Globus pallidus (tissue), 1 donor: Measurements from ENCODE around the gene PTPRCAP.

Source experiments
- DNase-seq: peaks from one replicate; pipeline ENCODE4 v3.0.0-alpha.2; 2015; ENCODE audit warnings: low spot score

Gene PTPRCAP

DNA sequence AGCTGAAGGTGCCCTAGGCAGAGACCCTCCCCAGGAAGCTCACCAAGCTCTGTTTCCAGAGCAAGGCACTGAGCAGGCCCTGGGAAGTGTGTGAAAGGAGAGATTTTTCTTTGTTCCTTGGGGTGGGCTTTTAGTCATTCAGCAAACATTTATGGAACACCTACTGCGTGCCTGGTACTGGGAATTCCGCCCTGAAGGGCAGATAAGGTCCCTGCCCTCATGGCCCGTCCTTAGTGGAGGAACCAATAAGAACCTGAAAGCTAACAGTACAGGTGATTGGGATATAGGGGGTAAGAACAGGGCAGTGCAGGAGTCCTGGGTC lies 27.7 kb upstream of the PTPRCAP start:
- no peak for DNase-seq

DNA sequence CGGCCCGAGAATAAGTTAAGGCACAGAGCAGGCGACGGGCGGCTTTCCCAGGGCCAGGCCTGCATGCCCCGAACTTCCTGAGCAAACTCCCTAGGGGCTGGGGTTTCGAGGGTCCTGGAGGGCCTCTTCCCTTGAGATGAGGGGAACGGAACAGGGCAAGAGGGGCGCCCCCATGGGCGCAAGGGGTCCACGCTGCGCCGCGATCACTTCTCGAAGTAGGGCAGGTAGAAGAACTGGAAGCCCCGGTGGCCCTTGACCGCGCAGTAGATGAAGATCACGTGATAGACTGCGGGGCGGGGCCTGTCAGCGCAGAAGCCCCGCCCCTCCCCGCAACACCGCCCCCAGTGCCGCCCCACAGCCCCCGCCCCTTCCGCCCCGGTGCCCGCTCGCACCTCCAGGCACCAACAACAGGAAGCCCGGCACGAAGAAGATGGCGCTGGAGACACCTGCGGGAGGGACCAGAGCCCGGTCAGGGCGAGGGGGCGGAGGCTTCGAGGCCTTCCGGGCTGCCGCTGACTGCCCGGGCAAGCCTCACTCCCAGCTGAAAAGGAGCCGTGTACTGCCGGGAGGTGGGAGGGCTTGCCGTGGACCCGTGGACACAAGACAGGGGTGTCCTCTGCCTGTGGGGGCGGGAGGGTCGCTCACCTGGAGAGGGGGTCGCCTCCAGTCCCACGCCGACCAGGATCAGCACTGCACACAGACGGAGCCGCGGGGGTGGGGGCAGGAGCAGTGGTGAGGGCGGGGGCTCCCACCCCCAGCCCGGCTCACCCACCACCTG lies 27.1 kb upstream of the PTPRCAP start:
- peak; percentile 81 for DNase-seq

DNA sequence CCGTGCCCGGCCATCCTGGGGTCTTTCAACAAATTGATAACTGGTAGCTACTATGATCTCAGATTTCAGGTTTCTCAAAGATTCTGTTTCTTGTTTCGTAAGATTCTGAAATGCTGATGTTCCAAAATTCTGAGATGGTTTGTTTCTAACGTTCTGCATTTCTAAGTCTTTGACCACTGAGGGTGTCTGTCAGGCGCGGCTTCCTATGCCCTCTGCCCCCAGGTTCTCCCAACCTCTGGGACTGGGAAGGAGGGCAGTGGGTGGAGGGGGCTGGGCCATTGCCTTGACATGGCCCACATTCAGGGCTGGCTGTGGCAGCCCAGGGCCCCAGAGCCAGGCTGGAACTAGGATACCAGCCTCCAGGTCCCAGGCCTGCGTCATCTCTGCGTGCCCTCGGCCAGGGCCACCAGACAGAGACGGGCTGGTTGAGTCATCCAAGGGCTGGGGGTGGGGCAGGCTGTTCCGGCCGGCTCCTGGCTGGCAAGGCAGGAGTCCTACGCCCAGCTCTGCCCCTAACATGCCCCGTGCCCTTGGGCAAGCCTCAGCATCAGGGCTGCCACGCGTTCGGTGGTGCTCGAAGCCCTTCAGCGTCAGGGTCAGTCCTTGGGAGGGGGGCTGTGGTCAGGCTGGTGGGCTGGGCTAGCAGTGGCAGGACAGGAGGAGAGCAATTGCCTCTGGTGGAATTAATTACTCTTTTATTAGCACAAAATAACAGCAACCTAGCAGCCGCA lies 26.4 kb upstream of the PTPRCAP start:
- DNase-seq, result no peak

DNA sequence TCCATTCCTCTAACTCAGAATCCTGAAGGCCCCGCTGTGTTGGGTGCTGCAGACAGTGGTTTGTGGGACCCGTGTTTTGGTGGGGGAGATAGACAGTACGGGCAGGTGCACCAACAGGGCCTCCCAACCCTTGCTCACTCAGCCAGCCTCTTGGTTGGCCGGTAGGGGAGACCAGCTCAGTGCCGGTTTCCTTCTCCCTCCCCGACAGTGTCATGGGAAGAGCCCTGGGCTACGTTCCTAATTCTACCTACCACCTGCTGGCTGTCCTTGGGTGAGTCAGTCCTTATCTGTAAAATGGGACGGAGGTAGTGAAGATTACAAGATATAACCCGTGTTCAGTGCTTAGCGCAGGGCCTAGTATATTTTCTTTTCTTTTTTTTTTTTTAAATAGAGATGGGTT lies 25.7 kb upstream of the PTPRCAP start:
- no peak for DNase-seq

DNA sequence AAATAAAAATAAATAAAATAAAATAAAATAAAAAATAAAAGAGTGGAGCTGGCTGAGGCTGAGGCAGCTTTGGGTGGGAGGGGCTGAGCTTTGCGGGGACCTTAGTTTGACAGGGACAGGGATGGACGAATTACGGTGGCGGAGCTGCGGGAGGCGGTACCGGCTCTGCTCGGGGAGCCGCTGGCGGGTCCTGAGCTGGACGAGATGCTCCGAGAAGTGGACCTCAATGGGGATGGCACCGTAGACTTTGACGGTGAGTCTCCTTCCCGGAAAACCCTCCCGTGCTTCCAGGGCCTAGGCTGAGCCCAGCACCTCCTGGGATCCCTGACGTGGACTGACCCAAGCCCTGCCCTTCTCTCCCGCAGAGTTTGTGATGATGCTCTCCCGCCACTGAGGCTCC lies 20.8 kb upstream of the PTPRCAP start:
- DNase-seq, result no peak

DNA sequence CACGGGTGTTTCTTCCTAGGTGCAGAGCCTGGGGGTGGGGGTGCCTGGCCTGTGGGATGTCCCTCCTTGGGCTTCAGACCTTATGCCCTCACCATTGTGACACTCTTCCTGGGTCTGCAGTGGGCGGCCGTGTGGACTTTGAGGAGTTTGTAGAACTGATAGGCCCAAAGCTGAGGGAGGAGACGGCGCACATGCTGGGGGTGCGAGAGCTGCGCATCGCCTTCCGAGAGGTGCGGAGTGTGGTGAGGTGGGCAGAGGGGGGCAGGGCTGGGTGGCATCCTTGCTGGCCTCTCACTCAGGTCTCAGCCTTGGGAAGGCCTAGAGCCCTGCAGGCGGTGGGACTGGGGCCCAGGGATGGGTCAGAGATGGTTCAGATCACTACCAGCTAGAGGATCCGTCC lies 20.0 kb upstream of the PTPRCAP start:
- DNase-seq, result no peak

DNA sequence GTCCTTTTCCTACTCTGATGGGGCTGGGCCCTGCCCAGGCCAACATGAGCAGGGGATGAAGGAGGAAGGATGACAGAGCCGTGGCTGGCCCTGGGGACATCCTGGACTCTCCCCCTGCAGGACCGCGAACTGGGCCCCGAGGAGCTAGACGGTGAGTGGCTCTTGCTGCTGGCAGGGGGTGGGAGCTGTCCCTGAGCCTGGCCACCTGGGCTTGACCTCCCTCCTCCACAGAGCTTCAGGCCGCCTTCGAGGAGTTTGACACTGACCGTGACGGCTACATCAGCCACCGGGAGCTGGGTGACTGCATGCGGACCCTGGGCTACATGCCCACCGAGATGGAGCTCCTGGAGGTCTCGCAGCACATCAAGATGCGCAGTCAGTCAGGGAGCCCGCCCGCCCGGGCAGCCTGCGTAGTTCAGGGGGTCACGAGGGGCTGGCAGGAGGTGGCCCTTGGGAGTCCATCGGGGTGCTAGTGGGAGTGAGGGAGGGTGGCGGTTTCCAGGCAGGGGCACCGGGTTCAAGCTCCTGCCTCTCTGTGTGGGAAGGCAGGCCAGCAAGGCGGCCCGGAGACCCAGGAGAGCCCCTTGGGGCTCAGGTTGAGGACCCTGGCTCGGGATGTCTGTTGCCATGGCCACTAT lies 18.7 kb upstream of the PTPRCAP start:
- DNase-seq, result no peak

DNA sequence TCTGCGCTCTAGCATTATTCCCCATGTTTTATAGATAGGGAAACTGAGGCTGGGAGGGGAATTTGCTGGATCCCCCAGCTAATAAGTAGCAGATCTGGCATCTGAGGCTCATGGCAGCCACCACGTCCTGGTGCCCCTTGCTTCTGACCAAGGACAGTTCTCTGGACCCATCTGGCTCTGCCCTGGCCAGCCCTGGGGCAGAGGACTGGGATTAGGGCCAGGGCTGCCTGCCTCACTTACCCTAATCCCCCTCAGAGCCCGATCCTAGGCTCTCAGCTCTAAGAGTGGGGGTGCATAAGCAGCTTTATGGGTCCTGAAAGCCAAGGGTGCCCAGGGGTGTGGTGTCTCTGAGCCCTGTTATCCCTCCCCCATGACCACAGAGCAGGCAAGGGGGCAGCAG lies 17.6 kb upstream of the PTPRCAP start, which contains the start of gene CABP4:
CABP4 (plus strand) TSS at position 301 of the 400 bp plus-strand sequence; CDS start at position 371, 70 bp downstream.
- no peak for DNase-seq

DNA sequence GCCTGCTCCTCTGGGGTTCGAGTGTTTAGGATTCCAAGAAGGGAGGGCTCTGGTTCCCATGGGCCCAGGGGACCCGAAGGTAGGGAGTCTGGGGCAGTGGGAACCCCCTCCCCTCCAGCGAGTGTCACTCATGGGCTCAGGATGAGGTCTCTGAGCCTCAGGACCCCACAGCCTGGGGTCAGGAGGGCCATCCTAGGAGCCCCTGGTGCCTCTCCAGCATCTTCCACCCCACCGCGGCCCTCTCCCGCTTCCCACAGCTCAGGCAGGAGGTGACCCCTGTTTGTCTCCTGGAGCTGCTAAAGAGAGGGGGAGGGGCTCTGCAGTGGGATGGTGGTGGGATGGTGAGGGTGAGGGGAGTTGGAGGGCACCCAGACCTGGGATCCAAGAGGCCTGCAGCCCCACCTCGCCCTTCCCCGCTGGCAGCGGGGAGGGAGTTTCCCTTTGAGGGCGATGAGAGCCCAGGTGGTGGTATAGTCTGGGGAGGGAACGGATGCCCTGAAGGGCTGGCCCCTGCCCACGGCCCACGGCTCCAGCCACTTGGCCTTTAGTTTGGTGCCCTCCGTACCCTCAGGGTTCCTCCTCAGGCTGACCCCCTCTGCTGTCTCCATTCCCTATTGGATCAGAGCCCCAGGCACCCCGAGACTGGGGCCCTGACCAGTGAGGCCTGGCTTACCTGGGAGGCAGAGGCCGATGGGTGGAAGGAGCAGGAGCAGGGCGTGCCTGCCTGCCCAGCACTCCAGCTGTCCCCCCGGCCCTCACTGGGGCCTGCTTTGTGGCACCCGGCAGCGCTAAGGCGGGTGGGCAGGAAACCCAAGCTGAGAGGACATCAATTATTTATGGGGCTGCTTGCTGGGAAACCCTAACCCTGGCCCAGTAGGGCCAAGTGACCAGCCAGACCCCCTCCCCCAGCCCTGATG lies 16.6 kb upstream of the PTPRCAP start:
- DNase-seq, result no peak

DNA sequence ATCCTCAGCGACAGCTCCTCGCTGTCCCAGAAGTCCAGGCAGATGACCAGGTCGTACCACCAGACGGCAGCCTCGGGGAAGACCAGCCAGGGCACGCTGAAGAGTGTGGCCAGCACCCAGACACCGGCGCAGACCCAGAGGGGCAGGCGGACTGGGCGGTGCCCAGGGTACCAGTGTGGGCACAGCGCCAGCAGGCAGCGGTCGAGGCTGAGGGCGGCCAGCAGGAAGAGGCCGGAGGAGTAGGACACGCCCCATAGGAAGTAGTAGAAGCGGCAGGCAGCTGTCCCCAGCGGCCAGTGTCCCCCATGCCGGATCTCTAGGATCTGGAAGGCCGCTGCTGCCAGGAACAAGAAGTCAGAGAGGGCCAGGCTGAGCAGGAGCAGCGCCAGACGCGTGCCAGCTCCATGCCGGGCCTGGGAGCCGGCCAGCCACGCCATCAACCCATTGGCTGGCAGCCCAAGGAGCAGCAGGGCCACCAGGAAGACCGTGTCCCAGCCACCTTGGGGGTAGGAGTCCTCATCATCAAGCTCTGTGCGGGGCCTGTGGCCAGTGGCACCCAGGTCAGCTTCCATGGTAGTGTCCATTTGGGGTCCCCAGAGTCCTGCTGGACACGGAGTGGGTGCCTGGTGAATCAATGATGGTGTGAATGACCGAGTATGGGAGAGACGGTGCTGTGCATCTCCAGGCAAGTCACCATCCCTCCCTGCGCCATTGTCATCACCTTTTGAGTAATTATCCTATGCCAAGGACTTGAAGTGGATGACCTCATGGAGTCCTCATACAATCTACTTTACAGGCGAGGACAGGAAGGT lies 14.9 kb upstream of the PTPRCAP start, which contains the start of gene GPR152:
GPR152 (minus strand) TSS at position 589 of the 812 bp plus-strand sequence; CDS start at position 584, 5 bp downstream.
- DNase-seq, result no peak

DNA sequence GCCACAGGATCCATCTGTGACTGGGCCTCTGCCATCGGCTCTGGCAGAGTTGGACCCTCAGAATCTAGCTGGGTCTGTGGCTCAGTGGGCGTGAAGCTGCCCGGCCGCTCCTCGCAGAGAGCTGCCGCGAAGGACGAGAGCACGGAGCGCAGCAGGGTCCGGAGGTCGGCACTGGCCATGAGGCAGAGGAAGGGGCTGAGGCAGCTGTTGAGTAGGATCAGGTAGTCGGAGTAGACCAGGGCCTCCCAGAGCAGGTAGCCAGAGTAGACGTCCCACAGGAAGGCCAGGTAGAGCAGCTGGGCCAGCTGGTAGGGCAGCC lies 14.1 kb upstream of the PTPRCAP start:
- no peak for DNase-seq

DNA sequence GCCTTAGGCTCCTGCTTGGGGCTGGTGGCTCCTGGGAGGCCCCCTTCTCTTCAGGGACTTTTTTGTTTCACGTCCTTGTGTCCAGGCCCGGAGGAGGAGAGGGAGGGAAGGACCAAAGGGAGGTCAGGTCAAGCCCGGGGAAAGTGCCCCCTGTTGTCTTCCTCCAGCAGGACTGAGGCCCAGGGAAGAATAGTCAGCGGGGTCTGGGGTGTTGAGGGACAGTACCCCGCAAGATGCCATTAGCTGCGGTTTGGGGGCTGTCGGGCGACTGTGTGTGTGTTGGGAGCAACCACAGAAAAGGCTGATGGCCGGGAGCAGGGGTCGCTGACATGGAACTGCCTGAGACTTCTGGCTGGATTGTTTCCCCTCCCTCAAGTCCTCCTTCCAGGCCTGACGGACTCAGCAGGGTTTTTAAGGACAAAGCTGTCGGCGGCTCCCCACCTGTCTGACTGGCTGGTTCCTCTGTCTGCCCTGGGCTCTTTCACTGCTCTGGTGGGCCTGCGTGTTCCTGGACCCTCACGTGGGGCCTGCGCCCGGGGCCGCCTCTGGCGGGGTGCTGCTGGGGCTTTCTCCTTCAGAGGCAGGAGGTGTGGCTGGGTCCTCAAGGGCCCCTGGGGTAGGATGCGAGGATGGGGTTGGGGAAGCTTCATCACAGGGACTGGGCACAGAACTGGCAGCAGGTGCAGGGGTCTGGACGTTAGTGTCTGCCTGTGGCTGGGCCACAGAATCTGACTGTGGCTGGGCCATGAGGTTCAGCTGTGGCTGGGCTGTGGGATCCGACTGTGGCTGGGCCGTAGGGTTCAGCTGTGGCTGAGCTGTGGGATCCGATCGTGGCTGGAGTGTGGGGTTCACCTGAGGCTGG lies 13.5 kb upstream of the PTPRCAP start:
- no peak for DNase-seq

DNA sequence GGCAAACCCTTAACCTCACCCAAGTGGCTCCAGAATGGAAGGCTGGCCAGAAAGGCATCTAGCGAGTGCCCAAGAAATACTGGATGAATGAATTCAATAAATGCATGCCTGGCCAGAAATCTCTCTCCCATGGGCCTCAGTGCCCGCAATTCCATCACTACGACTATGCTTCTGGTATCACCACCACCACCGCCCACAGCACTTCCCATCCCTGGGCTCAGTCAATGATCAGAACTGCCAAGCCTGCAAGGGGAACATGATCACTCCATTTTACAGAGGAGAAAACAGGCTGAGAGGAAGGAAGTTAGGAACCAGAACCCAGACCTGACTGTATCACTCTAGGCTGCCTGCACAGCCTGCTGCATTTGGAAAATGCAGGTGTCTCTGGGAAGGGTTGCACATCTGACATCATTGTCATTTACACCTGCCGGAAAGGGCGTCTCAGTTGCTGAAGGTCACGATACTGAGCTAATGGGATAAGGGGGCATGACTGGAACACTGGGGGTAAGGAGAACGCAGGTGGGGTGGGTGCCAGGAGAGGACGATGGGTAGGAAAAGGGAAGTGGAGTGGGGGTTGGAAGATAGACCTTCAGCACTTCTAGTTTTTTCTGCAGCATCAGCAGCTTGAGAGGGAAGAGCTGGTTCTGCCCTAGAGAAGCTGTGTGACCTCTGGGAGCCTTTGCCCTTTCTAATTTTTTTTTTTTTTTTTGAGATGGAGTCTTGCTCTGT lies 11.8 kb upstream of the PTPRCAP start:
- no peak for DNase-seq

DNA sequence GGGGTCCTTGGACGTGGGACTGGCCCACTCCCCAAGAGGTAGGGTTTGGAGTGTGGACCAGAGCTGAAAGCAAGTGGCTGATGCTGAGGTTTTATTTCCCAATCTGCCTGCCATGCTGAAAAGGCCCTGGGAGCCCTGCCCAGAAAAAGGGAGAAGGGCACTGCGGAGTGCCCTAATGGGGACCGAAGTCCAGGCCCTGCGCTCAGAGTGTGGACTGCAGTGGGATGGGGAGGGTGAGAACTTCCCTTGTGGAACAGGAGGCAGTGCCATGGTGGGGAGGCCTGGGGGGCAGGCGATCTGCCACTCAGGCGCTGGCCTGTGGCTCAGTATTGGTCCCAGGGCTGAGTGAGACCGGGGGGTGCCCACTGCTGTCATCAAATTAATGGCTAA lies 10.7 kb upstream of the PTPRCAP start:
- DNase-seq, result no peak

DNA sequence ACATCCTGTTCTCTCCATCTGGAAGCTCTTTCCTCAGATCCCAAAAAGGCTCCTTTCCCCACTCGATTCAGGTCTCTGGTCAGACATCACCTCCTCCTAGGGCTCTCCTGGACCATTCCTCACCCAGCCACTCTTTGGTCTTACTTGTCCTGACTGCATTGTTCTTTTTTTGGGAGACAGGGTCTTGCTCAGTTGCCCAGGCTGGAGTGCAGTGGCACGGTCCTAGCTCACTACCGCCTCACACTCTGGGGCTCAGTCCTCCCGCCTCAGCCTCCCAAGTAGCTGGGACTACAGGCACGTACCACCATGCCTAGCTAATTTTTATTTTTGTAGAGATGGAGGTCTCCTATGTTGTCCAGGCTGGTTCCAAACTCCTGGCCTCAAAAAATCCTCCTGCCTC lies 8.0 kb upstream of the PTPRCAP start:
- no peak for DNase-seq

DNA sequence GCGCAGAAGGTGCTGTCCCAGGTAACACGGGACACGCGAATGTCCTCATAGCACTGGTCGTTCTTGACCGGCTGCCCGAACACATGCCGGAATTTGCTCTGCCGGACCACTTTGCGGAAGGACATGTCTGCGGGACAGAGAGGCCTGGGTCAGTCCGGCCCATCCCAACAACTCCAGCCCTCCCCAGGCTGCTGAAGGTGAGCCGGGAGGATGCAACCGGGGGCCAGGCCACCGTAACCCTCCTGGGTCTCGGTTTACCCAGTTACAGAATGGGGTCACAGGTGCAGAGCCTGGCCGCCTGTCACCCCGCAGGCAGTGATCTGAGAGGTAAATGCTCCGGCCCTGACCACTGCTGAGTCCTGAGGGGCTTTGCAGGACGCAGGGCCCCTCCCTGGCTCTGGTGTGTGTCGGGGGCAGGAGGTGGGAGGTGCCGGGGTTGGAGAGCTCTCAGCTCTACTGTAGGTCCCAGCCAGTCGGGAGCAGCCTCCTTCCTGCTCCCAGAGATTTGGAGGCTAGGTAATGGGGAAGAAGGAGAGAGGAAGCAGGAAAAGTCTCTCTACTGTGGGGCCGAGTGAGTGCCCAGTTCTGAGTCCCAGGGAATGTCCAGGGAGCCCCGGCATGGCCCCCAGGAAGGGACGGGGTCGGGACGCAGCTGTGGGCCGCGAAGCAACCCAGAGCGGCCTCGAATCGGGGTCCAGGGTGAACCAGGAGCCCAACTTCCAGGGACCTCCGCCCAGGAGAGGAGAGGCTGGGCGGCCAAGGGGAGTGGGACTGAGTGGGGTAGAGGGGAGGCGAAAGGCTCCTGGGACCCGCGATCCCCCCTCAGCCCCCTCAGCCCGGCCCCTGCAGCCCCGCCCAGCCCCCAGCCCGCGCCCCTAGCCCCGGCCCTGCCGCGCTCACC lies 5.3 kb upstream of the PTPRCAP start:
- no peak for DNase-seq

DNA sequence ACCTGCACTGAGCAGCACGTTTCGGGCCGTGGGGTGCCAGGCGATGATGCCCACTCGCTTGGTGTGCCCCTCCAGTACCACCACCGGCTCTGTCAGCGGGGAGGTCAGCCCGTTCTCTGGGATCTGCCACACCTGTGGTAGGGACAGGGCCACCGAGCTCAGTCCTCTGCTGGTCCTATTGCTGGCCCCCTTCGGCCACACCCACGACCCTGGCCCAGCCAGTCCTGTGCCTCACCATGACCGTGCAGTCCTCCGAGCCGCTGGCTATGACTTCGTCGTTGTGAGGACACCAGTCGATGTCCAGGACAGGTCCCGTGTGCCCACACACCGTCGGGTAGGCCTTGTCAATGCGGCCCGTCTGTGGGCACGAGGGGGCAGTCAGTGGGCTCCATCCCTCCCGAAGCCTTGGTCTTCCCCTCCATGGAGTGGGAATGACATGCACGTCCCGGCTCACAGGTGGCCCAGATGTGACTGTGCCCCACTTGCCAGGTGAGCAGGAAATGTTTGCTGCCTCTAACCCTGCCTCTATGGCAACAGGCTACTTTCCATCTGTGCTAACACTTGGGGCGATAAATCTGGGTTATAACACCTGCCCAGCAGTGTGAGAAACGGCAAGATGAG lies 4.4 kb upstream of the PTPRCAP start:
- DNase-seq, result no peak

DNA sequence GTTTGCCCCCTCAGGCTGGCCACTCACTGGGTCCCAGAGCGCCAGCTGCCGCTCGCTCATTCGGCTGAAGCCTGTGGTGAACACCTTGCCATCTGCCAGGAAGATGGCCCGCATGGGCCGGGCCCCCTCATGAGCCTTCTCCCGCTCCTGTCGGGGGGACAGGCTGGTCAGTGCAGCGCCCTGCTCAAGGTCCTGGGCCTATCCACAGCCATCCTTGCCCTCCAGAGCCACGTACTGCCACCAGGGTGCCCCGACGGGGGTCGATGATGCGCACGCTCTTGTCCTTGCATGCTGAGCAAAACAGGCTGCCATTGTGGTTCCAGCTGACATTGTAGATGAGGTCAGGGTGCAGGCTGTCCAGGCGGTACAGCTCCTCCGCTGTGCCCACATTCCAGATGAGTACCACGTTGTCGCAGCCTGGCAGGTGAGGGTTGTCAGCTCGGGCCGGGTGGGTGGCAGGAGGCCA lies 3.6 kb upstream of the PTPRCAP start:
- no peak for DNase-seq
